Stimulated activated CD4-positive, alpha-beta T cell treated with anti-CD3 and anti-CD28 coated beads, Interleukin-15, amount 100 ng/mL, for 24 hours (primary cell): Measurements from ENCODE around the gene EFNA3.

ENCODE experiments used
- DNase-seq: peaks from one replicate; pipeline ENCODE4 v3.0.0-alpha.2; 2020

The EFNA3 gene

GRCh38 chr1:155083865-155084721 lies 5.5 kb downstream of the EFNA3 start:
- DNase-seq: peak; percentile 62

GRCh38 chr1:155084722-155085503 lies 6.3 kb downstream of the EFNA3 start:
- peak; percentile 96 for DNase-seq

GRCh38 chr1:155085504-155086127 lies 7.0 kb downstream of the EFNA3 start:
- peak; percentile 87 for DNase-seq

- DNase-seq: peak; percentile 86
Observed at GRCh38 chr1:155086128-155086741, 7.6 kb downstream of the EFNA3 start.

- no peak for DNase-seq
Observed at GRCh38 chr1:155086856-155087535, 8.4 kb downstream of the EFNA3 start.

- DNase-seq: peak; percentile 88
Observed at GRCh38 chr1:155091071-155092051, 12.7 kb downstream of the EFNA3 start.

- no peak for DNase-seq
Observed at GRCh38 chr1:155092131-155092530, 13.5 kb downstream of the EFNA3 start.

- DNase-seq: no peak
Observed at GRCh38 chr1:155092641-155093040, 14.0 kb downstream of the EFNA3 start.

GRCh38 chr1:155093911-155094621 lies 15.4 kb downstream of the EFNA3 start:
- no peak for DNase-seq

GRCh38 chr1:155094622-155094948 lies 15.9 kb downstream of the EFNA3 start:
- DNase-seq: no peak

GRCh38 chr1:155099331-155099730 lies 20.7 kb downstream of the EFNA3 start:
- DNase-seq: no peak

- DNase-seq: no peak
Observed at GRCh38 chr1:155103325-155103724, 24.7 kb downstream of the EFNA3 start.

- DNase-seq: no peak
Observed at GRCh38 chr1:155104605-155105534, 26.2 kb downstream of the EFNA3 start.

- no peak for DNase-seq
Observed at GRCh38 chr1:155105604-155106011, 27.0 kb downstream of the EFNA3 start.

GRCh38 chr1:155106862-155107261 lies 28.2 kb downstream of the EFNA3 start:
- no peak for DNase-seq

GRCh38 chr1:155107309-155108264 lies 28.9 kb downstream of the EFNA3 start:
- DNase-seq: no peak

- no peak for DNase-seq
Observed at GRCh38 chr1:155108296-155108695, 29.7 kb downstream of the EFNA3 start.

GRCh38 chr1:155110381-155110780 lies 31.7 kb downstream of the EFNA3 start:
- no peak for DNase-seq
